Measurements from ENCODE around the gene SYT13.

DNA sequence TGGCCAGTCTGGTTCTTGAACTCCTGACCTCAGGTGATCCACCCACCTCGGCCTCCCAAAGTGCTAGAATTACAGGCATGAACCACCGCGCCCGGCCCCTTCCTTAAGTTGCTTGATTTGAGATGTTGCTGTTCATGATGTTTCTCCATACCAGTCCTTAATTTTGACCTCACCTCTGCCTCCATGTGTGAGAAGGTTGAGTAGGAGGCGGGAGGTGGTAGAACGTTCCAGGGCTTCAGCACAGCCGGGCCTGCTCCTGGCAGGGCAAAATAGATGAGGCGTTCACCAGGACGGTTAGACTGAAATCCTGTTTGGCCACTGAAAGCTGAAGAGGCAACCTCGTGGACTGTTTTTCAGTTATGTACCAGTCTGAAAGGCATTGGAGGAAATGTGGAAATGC, 48.3 kb upstream of the SYT13 start:
- TF ChIP-seq CTCF (IDR thresholded peaks at IDR 0.05; ENCODE audit: borderline replicate concordance, extremely low read depth, low read length, poor library complexity, severe bottlenecking) (no peak), EZH2 (IDR thresholded peaks at IDR 0.05; ENCODE audit: borderline replicate concordance, low read depth, low read length, severe bottlenecking) (no peak)

Measured in DND-41 (cell line).